GM21447 (cell line): Measurements from ENCODE around the gene MSLN.
"Not testable (repeated sequence)": the region's sequence is repeated elsewhere in the genome, so short reads cannot be mapped to it uniquely, and the experiment has no call there.

ENCODE experiments used
- ATAC-seq: cut with Tn5 transposase; IDR thresholded peaks from one replicate; pipeline ENCODE4 v1.9.1; 2021; ENCODE audit not compliant: unreplicated experiment

Gene MSLN

GRCh38 chr16:734208-734980, 26.1 kb upstream of the MSLN start:
- no peak for ATAC-seq

GRCh38 chr16:734981-735881, 25.3 kb upstream of the MSLN start:
- no peak for ATAC-seq

GRCh38 chr16:735982-736453, 24.5 kb upstream of the MSLN start:
- no peak for ATAC-seq

DNA sequence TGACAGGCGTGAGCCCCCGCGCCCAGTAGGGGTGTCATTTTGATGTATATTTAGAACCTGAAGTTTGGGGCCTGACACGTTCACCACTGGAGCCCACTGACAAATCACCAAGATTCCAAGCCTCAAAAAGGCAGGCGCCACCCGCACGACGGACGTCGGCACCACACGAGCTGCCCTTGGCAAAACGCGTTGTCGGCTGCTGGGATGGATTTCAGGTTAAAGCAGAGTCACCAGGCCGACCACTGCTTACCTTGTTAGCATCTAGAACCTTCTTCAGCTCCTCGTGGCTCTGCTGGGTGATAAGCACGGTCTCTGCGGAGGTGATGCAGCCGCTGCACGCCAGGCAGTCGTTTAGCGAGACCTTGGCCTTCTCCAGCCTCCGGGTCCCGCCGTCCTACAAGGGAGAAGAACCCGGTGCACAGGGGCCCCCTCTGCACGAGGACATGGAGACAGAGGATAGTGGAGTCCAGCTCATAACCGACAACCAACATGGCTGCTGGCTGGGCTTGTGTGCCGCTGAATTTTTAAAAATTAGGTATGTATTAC, 23.5 kb upstream of the MSLN start:
- no peak for ATAC-seq

DNA sequence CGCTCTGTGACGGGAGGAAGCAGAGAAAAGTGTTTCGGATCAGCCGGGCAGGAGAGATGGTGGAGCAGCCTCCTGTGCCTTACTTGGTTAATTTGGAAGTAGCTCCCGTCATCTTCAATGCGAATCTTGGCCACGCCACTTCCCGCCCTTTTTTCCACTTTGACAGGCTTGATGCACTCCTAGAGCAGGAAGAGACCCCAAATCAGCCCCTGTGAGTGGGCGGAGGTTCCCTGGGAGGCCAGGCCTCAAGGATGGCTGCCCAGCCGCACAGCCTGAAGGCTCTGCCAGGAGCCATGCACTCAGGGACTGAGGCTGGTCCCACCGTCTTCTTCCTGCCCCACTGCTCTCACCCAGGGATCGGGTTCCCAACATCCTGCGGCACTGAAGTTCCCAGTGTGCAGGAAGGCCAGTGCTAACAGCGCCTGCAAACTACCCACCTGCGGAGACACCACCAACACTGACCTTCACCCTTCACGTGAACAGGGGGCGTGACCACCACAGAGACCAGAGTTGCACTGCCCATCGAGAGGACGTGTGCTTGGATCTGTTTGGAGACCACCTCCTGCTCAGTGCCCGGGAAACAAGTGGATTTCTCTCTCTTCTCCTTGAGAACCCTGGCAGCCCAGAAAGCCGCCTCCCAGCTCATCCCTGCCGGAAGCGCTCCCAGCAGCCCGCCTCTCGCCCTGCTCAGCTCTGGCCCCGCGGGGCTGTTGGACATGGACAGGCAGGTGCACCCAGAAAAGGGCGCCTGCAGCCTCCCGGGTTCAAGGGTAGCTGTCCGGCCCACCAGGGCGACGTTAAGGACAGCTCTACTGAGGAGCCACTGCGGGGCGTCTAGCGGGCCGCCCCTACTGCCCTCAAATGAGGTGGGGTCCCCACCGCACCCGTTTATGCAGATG, 20.7 kb upstream of the MSLN start:
- ATAC-seq = no peak

DNA sequence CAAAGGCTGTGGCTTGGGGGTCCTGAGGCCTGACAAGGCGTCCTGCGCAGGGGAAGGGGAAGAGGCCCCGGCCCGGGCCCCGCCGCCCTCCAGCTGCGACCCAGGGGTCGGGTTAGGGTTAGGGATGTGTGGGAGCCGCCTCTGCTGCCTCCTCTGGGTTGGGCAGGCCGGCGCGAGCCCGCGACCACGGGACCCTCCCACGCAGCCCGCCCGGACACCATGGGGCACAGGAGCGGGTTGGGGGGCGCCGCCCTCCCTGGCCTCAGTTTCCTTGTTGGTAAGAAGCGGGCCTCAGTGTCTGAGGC, 20.1 kb upstream of the MSLN start:
- ATAC-seq = no peak

GRCh38 chr16:740764-741505, 19.6 kb upstream of the MSLN start, which contains the start of gene CIAO3:
Gene CIAO3 (minus strand): TSS chr16:740997. CDS start chr16:740985, 12 bp downstream.
- peak; percentile 54 for ATAC-seq

GRCh38 chr16:741986-742629, 18.4 kb upstream of the MSLN start:
- no peak for ATAC-seq

- not testable (repeated sequence) for ATAC-seq
Observed at GRCh38 chr16:742894-743293, 17.6 kb upstream of the MSLN start.

DNA sequence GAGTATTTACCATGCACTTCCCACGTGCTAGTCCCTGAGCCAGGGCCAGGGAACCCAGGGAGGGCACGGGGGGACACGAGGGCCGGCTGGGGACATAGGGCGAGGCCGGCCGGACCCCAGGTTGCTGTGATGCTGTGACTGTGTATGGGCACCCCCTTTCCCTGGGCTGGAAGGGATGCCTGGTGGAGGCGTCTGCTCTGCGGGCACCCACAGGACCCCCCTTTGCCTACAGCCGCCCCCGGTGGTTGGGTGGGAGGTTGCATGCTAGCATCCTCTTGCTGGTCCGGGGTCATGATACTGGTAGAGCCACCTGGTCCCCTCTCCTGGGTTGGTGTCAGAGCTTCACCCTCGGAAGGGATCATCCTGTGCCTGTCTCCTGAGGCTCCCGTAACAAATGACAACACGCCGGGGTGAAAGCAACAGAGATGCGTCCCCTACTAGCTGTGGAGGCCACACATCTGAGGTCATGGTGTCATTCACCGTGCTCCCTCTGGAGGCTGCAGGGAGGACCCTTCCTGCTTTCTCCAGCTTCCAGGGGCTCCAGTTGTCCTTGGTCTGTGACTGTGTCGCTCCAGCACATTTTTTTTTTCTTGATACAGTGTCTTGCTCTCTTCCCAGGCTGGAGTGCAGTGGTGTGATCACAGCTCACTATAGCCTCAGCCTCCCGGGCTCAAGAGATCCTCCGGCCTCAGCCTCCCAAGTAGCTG, 16.6 kb upstream of the MSLN start:
- no peak for ATAC-seq

DNA sequence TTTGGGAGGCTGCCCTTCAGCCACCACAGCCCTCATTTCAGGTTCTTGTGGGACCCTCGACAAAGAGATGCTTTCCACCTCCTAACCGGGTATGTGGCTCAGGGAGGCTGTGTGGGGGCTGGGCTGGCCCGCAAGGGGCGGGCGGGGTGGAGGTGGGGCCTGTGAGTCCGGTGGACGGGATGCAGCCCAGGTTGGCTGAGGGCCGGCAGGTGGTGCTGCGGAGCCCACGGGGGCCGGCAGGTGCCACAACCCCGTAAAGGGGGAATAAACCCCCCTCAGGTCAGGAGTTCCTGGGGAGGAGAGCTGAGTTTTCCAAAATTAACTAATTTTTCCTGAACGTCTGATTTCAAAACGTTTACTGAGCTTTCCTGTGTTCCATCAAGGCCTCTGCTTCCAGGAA, 14.8 kb upstream of the MSLN start:
- no peak for ATAC-seq

GRCh38 chr16:746637-747036, 13.9 kb upstream of the MSLN start:
- ATAC-seq = no peak

DNA sequence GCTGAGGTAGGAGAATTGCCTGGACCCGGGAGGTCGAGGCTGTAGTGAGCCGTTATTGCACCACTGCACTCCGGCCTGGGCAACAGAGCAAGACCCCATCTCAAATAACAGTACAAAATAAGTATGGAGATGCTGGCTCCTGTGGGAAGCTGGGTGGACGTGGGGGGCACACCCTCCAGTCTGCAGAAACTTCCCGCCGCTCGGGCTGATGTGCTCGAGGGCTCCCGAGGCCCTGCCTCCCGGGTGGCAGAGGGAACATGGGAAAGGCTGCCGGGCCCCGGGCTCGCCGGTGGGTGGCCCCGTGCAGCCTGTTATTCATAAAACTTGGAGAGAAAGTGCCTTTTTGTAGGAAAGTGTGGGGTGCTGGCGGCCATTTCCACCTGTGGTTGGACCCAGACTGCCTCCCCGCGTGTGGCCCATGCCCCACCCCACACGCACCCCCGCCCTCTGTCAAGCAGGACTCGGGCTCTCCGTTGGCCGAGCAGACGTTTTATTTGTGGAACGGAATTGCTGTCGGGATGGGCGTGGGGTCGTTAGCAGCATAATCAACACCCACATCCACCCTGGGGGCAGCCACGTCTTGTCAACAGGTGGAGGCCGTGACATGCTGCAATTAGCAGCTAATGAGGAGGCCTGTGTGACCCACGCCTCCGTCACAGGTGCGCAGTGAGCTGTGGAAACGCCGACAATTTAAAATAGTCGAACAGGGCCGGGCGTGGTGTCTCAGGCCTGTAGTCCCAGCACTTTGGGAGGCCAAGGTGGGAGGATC, 12.4 kb upstream of the MSLN start:
- ATAC-seq = no peak

DNA sequence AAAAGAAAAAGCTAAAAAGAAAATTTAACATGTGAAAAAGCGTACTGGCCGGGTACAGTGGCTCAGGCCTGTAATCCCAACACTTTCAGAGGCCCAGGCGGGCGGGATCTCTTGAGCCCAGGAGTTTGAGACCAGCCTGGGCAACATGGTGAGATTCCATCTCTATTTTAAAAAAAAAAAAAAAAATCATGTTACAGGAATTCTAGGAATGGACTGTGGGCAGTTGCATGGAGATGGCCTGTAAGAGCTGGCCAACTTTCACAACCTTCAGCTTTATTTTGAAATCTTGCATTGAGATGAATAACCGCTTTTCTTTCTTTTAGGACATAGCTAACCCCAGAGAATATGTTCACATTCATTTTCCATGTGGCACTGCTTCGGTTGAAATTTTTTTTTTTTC, 11.5 kb upstream of the MSLN start:
- no peak for ATAC-seq

- no peak for ATAC-seq
Observed at GRCh38 chr16:750485-750884, 10.0 kb upstream of the MSLN start.

DNA sequence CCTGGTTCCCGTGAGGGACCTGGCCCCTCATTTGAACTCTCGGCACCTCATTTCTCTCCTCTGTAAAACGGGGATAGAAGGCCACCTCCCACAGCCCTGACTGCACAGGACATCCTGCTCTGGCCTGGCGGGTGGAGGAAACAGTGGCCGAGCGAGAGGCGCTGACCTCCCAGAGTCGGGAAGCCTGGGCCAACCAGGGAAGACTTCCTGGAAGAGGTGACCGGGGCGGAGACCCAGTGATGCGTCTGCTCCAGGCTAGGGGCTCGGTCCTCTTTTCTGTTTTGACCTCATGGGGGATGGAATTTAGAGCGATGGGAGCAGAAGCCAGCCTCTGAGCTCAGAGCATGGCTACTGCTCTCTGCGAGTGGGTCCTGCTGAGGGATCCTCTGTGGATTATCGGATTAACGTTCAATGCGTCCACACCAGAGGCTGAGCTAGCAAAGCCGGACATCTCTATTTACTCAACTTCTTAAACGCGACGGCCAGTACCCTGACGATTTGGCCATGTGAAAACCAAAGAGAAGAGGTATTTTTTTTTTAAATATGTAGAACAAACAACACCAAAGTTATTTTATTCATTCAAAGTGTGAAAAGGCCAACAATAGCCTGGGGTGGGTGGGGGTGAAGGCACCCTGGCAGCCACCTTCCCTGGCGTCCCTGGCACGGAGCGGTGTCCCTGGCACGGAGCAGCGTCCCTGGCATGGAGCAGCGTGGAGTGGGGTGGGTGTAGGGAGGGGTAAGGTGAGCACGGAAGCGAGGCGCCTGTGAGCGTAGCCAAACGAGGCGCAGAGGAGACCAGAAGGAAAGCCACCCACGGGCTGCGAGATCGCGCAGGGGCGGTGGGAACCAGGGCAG, 9.2 kb upstream of the MSLN start:
- ATAC-seq = no peak

- ATAC-seq = no peak
Observed at GRCh38 chr16:752007-752312, 8.6 kb upstream of the MSLN start.
